K562 treated with DMSO at 1 percent for 48 hours (cell line): ENCODE data around the gene DSC1. TPM values are rescaled to one million over a fixed set of nuclear protein-coding genes. Genes with fewer than 3 reads are reported as not detected.

ENCODE experiments used
- total RNA-seq: library from RNA; unstranded; fragments of 300-600 nt; gene quantifications from 2 replicates; pipeline ENCODE4 v1.2.3, GENCODE V29; 2022; ENCODE audit warnings: low replicate concordance; ENCODE audit errors: extremely low read depth

Gene DSC1, protein sequence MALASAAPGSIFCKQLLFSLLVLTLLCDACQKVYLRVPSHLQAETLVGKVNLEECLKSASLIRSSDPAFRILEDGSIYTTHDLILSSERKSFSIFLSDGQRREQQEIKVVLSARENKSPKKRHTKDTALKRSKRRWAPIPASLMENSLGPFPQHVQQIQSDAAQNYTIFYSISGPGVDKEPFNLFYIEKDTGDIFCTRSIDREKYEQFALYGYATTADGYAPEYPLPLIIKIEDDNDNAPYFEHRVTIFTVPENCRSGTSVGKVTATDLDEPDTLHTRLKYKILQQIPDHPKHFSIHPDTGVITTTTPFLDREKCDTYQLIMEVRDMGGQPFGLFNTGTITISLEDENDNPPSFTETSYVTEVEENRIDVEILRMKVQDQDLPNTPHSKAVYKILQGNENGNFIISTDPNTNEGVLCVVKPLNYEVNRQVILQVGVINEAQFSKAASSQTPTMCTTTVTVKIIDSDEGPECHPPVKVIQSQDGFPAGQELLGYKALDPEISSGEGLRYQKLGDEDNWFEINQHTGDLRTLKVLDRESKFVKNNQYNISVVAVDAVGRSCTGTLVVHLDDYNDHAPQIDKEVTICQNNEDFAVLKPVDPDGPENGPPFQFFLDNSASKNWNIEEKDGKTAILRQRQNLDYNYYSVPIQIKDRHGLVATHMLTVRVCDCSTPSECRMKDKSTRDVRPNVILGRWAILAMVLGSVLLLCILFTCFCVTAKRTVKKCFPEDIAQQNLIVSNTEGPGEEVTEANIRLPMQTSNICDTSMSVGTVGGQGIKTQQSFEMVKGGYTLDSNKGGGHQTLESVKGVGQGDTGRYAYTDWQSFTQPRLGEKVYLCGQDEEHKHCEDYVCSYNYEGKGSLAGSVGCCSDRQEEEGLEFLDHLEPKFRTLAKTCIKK
- not detected in 2 replicates for total RNA-seq

DNA sequence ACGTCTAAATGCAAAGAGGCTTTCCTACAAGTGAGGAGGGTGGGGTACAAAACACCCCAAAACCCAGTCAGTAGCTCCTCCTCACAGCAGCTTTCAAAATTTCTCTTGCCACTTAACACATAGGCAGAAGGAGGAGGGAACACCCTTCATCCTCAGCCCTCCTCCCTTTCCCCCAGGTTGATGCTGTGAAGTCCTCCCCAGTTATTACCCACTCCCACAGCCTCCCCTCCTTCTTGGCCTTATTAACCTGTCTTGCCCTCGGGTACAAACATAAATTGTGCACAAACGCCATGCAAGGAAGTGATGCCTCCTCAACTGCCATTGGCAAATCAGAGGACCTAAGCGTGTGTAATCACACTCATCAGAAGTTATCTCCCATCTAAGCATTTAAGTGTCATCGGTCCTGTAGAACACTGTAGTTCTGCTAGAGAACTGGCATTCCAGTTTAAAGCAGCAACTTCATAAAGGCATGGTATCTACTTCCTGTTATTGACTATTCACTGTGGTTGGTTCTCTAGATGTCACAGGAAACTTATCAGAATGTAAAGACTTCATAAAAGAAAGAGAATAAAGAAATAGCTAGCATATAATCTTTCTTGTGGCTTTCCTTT is at the start of gene DSC1:
Gene DSC1 (minus strand): TSS at position 32 of the 611 bp plus-strand sequence. CDS start 262 bp downstream, outside the sequence.

DNA sequence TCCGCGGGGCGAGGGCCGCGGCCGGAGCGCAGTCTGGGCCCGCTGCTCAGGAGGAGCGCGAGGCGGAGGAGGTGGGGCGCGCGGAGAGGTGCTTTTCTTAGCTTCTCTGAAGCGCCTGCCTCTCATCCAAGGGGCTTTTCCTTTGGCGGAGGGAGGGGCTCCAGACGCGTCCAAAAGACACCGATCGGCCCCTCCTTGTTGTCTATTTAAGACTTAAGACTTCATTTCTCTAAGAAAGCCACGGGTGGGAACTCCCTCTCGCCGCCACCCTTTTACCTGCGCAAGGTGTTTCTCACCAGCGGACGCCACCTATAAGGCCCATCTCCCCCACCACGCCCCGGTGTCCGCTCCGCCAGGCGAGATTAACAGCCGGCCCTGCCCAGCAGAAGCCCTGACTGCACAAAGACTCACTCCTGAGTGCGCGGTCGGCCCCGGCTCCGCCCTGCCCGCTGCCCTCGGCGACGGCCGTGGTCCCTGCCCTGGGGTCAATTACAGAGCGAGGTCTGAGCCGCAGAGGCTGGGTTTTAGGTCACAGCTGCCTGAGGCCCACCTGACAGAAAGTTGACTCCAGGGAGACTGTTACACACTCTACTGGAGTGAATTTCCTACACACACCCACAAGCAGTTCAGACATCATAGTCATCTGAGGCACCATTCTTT is 60.5 kb downstream of the DSC1 start, which contains the start of gene DSC2:
Gene DSC2 (minus strand): TSS at position 397 of the 660 bp plus-strand sequence. CDS start 450 bp downstream, outside the sequence.

Other genes starting within 250 kb of the DSC1 start
- gene DSC3, start 120.1 kb downstream of the DSC1 start, total RNA-seq: not detected in 2 replicates
- not detected in 2 replicates for gene DSC2, start 60.4 kb downstream of the DSC1 start, total RNA-seq
- not detected in 2 replicates for gene DSG1, start 155.3 kb upstream of the DSC1 start, total RNA-seq
- gene DSG4, start 213.9 kb upstream of the DSC1 start, total RNA-seq: not detected in 2 replicates